ENCODE measurements around the gene CUL1. TPM values are rescaled to one million over a fixed set of nuclear protein-coding genes. Genes with fewer than 3 reads are reported as not detected.

CUL1 gene
- total RNA-seq, 1 experiment from 2014 or later: 72.3 TPM

GRCh38 chr7:148695953-148696352 is 2.8 kb upstream of the CUL1 start:
- no peak overlapping the region for H2AFZ ChIP-seq (ENCODE audit: low read length)
- TF ChIP-seq CTCF (conservative IDR thresholded peaks at IDR 0.05): no peak
- no peaks in the 10 kb centered on the region for H3K27me3 ChIP-seq (ENCODE audit: insufficient read depth, low read length)
- H3K23me2 ChIP-seq (ENCODE audit: insufficient read length, low read depth, low read length, poor library complexity, severe bottlenecking): no peaks in the 10 kb centered on the region
- no peak for DNase-seq
- no peak overlapping the region for H4K91ac ChIP-seq (ENCODE audit: insufficient read length, low read depth, low read length)
- H2AK5ac ChIP-seq (ENCODE audit: insufficient read length, low read length): no peak overlapping the region
- no peak overlapping the region for H3K9ac ChIP-seq (ENCODE audit: extremely low read depth, insufficient read length, low read length)
- H2BK12ac ChIP-seq (ENCODE audit: insufficient read length, low read depth, low read length): no peak overlapping the region
- no CpG with 5 or more reads among the region's 3 CpGs for whole genome bisulfite sequencing (ENCODE audit: extremely low coverage, insufficient read length, low lambda C conversion rate)
- H3K4me2 ChIP-seq (ENCODE audit: insufficient read depth, insufficient read length, low read length): no peak overlapping the region
- H4K5ac ChIP-seq (ENCODE audit: insufficient read length, low read depth, low read length): no peak overlapping the region
- H3K36me3 Mint-ChIP-seq (ENCODE audit: insufficient read depth in 1 of 3, low read depth in 3 of 3): peaks cover 0 to 1% (median 0%) of the 10 kb centered on the region in 3 experiments; a peak in 1 of 7 replicates
- no peak overlapping the region for H3K27ac Mint-ChIP-seq
- H3K4ac ChIP-seq (ENCODE audit: low read depth, low read length): no peak overlapping the region
- H3K23ac ChIP-seq (ENCODE audit: insufficient read length, low read depth, low read length): no peak overlapping the region
- no peaks in the 10 kb centered on the region; a peak in 1 of 5 replicates for H3K9me3 Mint-ChIP-seq
- H2BK15ac ChIP-seq (ENCODE audit: low read depth, low read length): no peak overlapping the region
- H2BK5ac ChIP-seq (ENCODE audit: insufficient read length, low read length): no peak overlapping the region
- no peak overlapping the region for H3K56ac ChIP-seq (ENCODE audit: insufficient read length, low read depth, low read length)
- no peak overlapping the region for H2BK20ac ChIP-seq (ENCODE audit: low read depth, low read length, poor library complexity, severe bottlenecking)
- no peak overlapping the region for H3T11ph ChIP-seq (ENCODE audit: low read length)
- H3K27me3 Mint-ChIP-seq (ENCODE audit: low read depth): no peaks in the 10 kb centered on the region; the same call in 1 of the 2 replicates
- H4K8ac ChIP-seq (replicated peaks; ENCODE audit: insufficient read length, low read depth, low read length): no peak overlapping the region
- no peaks in the 10 kb centered on the region for H3K79me1 ChIP-seq (ENCODE audit: insufficient read depth, low read depth, low read length, poor library complexity, severe bottlenecking)
- peaks cover 23 to 25% of the 10 kb centered on the region in 2 experiments for H3K4me1 Mint-ChIP-seq
- no peak overlapping the region for H3K27ac ChIP-seq (ENCODE audit: insufficient read length, low read depth, low read length)
- H3K79me2 ChIP-seq (ENCODE audit: insufficient read depth, low read length): peaks cover 8% of the 10 kb centered on the region; the same call in 1 of the 2 replicates
- H3K4me1 ChIP-seq (ENCODE audit: insufficient read depth, low read length): peaks cover 3% of the 10 kb centered on the region; the same call in 1 of the 2 replicates
- H3K18ac ChIP-seq (ENCODE audit: insufficient read length, low read depth, low read length): no peak overlapping the region
- no peak overlapping the region for H3K14ac ChIP-seq (ENCODE audit: insufficient read depth, low read length)
- no peaks in the 10 kb centered on the region for H3K9me3 ChIP-seq (ENCODE audit: control insufficient read depth, low read depth, low read length)
- no peaks in the 10 kb centered on the region for H4K20me1 ChIP-seq (ENCODE audit: control insufficient read depth, insufficient read depth, insufficient read length)
- H2BK120ac ChIP-seq (ENCODE audit: low read depth, low read length, poor library complexity, severe bottlenecking): no peak overlapping the region
- no peak overlapping the region for H3K4me3 Mint-ChIP-seq
